ENCODE data around the gene METTL22.

Gene METTL22

GRCh38 chr16:8669481-8669880 is 48.0 kb downstream of the METTL22 start:
- DNase-seq: no peak

- no peak for DNase-seq
These were observed 48.6 kb downstream of the METTL22 start for GRCh38 chr16:8670014-8670560.

DNA sequence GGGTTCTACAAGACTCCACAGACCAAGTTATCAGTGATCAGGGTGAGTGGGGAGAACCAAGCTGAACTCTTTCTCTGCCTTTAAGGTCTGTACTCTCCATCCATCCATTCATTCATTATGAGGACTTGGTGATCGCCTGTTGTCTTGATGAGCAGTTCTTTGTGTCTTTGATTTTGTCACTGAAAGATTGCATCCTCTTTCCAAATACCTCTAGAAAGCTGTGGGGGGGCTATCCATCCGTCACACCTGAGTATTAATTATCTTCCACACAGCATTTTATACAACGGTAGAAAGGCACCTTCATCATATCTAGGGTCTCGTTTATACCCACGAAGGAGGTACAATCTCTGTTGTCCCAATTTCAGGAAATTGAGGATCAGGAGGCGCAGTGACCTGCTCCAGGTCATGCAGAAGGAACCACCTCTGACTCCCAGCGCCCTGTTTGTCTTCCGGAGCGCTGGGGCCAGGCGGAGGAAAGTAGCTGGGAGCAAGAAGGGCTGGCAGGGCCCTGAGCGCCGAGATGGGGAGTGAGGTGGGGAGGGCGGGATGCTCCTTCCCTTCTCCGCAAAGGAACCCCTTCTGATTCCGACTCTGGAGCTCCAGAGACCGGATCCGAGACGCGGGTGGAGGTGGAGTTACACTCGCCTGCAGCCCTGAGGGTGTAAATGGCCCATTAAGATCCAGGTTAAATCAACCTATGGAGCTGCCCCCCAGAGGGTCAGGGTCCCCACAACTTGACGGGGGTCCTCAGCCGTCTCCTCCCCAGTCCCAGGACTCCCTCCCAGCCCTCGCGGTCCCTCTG is 52.3 kb downstream of the METTL22 start:
- DNase-seq: no peak

- DNase-seq: peak; percentile 93
These were observed 53.0 kb downstream of the METTL22 start, which contains the start of gene ABAT for GRCh38 chr16:8674413-8675022. Gene ABAT, plus strand, starts transcription at chr16:8674617. Its CDS starts 61,123 bp downstream, at chr16:8735740.

GRCh38 chr16:8675183-8676159 is 54.0 kb downstream of the METTL22 start:
- DNase-seq: peak; percentile 43

DNA sequence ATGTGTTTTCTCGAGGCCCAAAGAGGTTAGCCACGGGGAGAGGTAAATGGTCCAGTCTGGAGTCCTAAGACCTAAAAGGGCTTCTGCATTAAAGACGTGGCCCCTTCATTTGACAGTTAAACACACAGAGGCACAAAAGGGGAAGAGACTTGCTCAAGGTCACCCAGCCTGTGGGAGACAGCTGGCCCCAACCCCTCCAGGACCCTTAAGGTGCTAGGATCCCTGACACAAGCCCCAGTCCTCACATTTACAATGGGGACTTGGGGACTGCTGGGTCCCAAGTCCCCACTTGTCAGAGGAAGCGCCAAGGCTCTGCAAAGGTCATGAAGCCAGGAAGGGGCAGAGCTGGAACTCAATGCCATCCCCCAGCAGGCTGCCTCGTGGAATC is 54.7 kb downstream of the METTL22 start:
- DNase-seq: no peak

GRCh38 chr16:8676737-8677375 is 55.4 kb downstream of the METTL22 start:
- DNase-seq: no peak

DNA sequence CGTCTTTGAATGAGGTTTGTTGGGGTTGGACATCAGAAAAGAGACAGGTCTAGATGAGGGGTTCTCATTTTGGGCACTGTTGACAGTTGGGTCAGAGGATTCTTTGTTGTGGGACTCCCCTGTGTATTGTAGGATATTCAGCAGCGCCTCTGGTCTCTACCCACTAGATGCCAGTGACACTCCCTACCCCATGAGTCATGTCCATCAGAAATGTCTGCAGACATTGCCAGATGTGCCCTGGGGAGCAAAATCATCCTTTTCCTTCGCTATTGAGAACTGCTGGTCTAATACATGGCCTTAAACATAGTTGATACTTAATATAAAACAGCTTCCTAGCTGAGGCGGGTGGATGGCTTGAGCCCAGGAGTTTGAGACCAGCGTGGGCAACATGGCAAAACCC is 56.0 kb downstream of the METTL22 start:
- DNase-seq: peak; percentile 59

DNA sequence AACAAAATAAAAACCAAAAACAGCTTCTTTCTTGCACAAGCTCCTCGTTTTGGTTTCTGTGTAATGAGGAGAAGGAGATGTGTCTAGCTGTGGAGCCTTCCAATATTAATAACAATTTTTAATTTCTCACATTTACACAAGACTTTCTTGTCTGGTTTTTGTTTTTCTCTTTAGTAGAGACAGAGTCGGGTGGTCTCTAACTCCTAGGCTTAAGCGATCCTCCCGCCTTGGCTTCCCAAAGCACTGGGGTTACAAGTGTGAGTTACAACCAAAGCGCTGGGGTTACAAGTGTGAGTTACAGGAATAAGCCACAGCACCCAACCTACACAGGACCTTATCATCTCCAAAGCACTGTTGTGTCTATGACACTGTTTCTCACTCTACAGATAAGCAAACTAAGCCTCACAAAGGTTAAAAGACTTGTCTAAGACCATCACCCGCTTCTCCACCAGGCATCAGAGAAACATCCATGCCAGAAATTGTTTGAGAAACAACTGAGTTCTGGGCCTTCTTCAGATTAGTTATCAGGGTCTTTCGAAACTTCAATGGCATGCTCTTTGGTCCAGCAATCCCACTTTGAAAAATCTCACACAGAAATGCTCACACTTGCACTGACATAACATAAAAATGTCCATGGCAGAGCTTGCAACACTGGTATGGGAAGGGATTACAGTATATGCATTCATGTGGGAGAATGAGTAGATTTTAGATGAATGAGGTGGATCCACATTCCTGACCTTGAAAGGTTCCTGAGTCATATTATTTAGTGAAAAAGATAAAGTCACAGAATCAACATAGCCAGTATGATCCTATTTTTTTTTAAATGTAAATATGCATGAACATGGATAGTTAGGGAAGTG is 56.8 kb downstream of the METTL22 start:
- DNase-seq: peak; percentile 93

DNA sequence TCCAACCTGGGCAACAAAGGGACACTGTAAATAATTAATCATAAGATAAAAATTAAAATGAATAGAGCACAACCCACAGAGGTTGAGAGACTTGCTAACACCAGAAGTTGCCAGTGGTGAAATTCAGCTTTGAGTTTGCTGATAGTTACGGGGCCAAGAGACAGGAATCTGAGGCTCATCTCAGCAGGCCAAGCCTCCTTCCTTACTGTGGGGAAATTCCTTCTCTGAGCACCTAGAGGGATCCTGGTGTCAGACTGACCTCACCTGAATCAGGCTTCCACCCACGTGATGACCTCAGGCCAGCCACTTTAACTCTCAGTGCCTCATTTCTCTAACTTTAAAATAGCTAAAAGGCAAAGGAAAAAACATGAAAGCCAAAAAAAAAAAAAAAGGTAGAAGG is 57.7 kb downstream of the METTL22 start:
- peak; percentile 71 for DNase-seq

- DNase-seq: no peak
These were observed 61.2 kb downstream of the METTL22 start for GRCh38 chr16:8682551-8683259.

GRCh38 chr16:8683640-8684039 is 62.1 kb downstream of the METTL22 start:
- DNase-seq: no peak

- DNase-seq: no peak
These were observed 64.1 kb downstream of the METTL22 start for GRCh38 chr16:8685617-8686016.

DNA sequence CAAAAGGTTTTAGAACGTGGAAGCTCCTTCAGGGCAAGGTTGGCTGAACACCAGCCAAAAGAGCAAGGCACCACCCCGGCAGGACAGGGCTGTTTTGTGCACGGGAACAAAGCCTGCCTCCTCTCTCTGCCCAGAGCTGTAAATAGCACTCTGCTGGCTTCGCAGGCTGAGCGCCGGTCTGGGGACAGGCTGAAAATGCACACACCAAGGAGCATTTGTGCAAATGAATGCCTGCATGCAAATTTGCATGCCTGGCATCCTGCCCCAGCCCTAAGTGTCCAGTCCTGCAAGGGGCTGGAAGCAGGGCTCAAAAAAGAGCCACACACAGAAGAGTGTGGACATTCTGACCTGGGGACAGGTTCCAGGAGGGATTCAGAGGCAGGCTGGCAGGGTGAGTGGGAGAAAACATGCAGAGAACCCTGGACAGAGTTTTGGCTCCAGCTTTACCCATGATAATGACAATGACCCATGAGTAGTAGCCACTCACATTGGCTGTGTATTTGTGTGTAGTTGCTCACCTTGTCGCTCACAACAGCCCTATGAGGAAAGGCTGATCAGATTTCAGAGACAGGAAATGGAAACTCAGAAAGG is 64.6 kb downstream of the METTL22 start:
- no peak for DNase-seq

DNA sequence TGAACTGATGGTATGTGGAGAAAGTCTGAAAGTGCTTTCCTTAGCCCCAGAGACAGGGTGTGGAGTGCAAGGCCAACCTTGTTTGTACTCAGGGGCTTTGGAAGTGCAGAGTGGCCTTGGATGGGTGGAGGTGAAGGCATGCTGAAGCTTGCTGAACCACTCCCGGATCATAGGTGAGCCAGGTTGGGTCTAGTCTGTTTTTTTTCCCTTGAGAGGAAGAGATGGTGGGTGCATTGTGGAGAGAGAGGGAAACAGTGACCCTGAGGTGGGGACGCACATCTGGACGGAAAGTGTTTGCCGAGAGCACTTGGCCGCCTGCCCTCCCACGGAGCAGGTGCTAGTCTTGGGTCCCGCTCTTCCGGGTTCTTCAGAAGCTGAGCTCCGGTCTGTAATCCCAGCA is 65.4 kb downstream of the METTL22 start:
- DNase-seq: no peak

- DNase-seq: no peak
These were observed 68.2 kb downstream of the METTL22 start for GRCh38 chr16:8689686-8690085.

GRCh38 chr16:8691728-8692127 is 70.2 kb downstream of the METTL22 start:
- no peak for DNase-seq

DNA sequence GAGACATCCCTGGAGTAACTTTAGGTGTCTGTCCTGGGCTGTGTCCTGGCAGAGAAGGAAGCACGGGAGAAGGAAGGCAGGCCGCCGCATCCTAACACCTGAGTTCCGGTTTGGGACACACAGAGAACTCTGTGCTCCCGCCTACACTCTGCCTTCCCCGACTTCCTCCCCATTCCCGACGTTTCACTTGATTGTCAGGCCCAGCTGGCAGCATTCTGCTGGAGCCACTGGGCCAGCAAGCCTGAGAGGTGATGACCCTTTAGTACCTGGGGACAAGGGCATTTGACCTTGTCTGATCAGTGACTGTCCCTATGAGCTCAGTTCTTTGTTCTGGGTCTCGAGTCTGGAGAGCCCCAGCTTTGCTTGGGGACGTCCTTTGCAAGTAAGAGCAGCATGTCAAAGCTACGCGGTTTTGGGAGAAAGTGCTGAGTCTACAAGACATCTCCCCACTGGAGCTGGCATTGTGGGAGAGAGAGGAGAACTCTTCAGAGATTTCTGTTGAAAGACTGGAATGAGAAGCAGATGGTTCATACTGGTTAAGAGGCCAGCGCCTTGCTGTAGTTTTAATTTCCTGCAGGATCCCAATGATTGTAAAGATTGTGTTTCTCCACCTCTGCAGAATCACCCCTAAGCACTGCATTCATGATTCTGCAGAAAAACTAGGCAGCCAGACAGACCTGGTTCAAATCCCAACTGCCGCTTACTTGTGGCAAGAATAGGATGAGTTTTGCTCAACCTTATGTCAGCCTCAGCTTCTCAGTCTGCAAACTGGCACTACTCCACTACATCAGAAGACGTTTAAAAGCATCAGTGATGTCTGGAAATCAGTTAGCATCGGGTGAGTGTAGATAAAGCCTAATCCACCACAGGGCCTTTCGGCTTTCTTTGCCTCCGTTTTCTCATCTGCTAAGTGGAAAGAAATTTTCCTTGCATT is 73.6 kb downstream of the METTL22 start:
- no peak for DNase-seq

- no peak for DNase-seq
These were observed 75.4 kb downstream of the METTL22 start for GRCh38 chr16:8696880-8697279.

Measured in NCI-H226 (cell line).